ENCODE measurements around the gene RPS6KA1. TPM values are rescaled to one million over a fixed set of nuclear protein-coding genes. Genes with fewer than 3 reads are reported as not detected.
A peak's percentile ranks its signal among the peaks of the same experiment; 100 is the strongest.

The RPS6KA1 gene
- total and polyA plus RNA-seq, 2 of the 13 experiments (the other 11 are each of a cell fraction or from before 2014, with no cell fraction given), result 19.6 to 24.2 TPM

- Histone ChIP-seq H3K4me1 (ENCODE audit: insufficient read depth, low read length) (0 out of 2 replicates have a peak, but pooled peaks cover 6% of the 10 kb centered on the region), H3K4me3 (replicated peaks in 1 of 3; ENCODE audit: insufficient read depth in 1 of 3, low read depth in 2 of 3, low read length in 3 of 3) (no peak overlapping the region), H3K4me2 (ENCODE audit: low read depth, low read length) (no peak overlapping the region), H3K9ac (ENCODE audit: insufficient read depth, low read depth, low read length) (no peak overlapping the region), H3K27ac (ENCODE audit: extremely low read length, insufficient read depth, low read length) (no peak overlapping the region), H3K36me3 (replicated peaks in 1 of 2; ENCODE audit: control insufficient read depth in 1 of 2, insufficient read depth in 2 of 2, low read length in 2 of 2) (no peaks in the 10 kb centered on the region), H3K9me3 (ENCODE audit: low read length) (no peaks in the 10 kb centered on the region), H3K79me2 (ENCODE audit: insufficient read depth, low read length) (no peaks in the 10 kb centered on the region), H4K20me1 (ENCODE audit: insufficient read depth, low read length) (no peaks in the 10 kb centered on the region), H2AFZ (ENCODE audit: low read length) (no peak overlapping the region), H3K27me3 (ENCODE audit: control insufficient read depth in 1 of 2, insufficient read depth in 2 of 2, low read length in 2 of 2) (peaks cover 0 to 7% of the 10 kb centered on the region in 2 experiments; a peak in 3 of 5 replicates)
- ATAC-seq (no peak), FAIRE-seq (no peak), DNase-seq (ENCODE audit: low spot score) (no peak)
- ChIA-PET POLR2A (interaction anchor here (1.1 to 2.7 kb wide), 2 partner anchors 12 to 16 kb away, joined by 3 to 11 read pairs; no protein-coding TSS in a partner anchor), CTCF (ENCODE audit: low intra/inter-chr PET ratio, low total read pairs) (no interaction called here)
- WGBS (ENCODE audit: low lambda C conversion rate), result 43% methylated on average over 4 of the region's 4 CpGs
- no TSS peak for BruUV-seq (replicated peaks)
- in situ Hi-C loops (cut with HindIII; ENCODE audit: extremely low pct_ligation_motif_present, low pct_unique_long_range_greater_than_20kb), result no loop called here
- TF ChIP-seq JUND (CRISPR knock-in tag; IDR thresholded peaks at IDR 0.05) (no peak), ZNF121 (CRISPR knock-in tag; IDR thresholded peaks at IDR 0.05) (0 out of 2 replicates have a peak, but pooled peaks have one; percentile 30)
- intact Hi-C loops (cut with micrococcal nuclease; ENCODE audit: unreplicated experiment), result no loop called here
These were observed 12.4 kb upstream of the RPS6KA1 start for GRCh38 chr1:26516987-26517765.

GRCh38 chr1:26517766-26518049 lies 11.9 kb upstream of the RPS6KA1 start:
- FAIRE-seq (no peak), ATAC-seq (no peak), DNase-seq (ENCODE audit: low spot score) (no peak)
- CTCF ChIA-PET (ENCODE audit: low intra/inter-chr PET ratio, low total read pairs), result no interaction called here
- no peak for TF ChIP-seq RBM39 (IDR thresholded peaks at IDR 0.05; ENCODE audit: low read depth, low read length, poor library complexity, severe bottlenecking)
- TF ChIP-seq, protein P1, sequence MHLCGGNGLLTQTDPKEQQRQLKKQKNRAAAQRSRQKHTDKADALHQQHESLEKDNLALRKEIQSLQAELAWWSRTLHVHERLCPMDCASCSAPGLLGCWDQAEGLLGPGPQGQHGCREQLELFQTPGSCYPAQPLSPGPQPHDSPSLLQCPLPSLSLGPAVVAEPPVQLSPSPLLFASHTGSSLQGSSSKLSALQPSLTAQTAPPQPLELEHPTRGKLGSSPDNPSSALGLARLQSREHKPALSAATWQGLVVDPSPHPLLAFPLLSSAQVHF (CRISPR knock-in tag; IDR thresholded peaks at IDR 0.05), result no peak
- TF ChIP-seq, protein P2, sequence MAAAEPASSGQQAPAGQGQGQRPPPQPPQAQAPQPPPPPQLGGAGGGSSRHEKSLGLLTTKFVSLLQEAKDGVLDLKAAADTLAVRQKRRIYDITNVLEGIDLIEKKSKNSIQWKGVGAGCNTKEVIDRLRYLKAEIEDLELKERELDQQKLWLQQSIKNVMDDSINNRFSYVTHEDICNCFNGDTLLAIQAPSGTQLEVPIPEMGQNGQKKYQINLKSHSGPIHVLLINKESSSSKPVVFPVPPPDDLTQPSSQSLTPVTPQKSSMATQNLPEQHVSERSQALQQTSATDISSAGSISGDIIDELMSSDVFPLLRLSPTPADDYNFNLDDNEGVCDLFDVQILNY (CRISPR knock-in tag; conservative IDR thresholded peaks at IDR 0.05), result no peak
- no peak for TF ChIP-seq FOSL1 (CRISPR knock-in tag; IDR thresholded peaks at IDR 0.05; ENCODE audit: borderline replicate concordance)
- TF ChIP-seq SALL2 (CRISPR knock-in tag; IDR thresholded peaks at IDR 0.05), result no peak
- TF ChIP-seq, protein P3, sequence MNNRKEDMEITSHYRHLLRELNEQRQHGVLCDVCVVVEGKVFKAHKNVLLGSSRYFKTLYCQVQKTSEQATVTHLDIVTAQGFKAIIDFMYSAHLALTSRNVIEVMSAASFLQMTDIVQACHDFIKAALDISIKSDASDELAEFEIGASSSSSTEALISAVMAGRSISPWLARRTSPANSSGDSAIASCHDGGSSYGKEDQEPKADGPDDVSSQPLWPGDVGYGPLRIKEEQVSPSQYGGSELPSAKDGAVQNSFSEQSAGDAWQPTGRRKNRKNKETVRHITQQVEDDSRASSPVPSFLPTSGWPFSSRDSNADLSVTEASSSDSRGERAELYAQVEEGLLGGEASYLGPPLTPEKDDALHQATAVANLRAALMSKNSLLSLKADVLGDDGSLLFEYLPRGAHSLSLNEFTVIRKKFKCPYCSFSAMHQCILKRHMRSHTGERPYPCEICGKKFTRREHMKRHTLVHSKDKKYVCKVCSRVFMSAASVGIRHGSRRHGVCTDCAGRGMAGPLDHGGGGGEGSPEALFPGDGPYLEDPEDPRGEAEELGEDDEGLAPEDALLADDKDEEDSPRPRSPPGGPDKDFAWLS (CRISPR knock-in tag; IDR thresholded peaks at IDR 0.05; ENCODE audit: borderline replicate concordance), result no peak
- TF ChIP-seq, protein P4, sequence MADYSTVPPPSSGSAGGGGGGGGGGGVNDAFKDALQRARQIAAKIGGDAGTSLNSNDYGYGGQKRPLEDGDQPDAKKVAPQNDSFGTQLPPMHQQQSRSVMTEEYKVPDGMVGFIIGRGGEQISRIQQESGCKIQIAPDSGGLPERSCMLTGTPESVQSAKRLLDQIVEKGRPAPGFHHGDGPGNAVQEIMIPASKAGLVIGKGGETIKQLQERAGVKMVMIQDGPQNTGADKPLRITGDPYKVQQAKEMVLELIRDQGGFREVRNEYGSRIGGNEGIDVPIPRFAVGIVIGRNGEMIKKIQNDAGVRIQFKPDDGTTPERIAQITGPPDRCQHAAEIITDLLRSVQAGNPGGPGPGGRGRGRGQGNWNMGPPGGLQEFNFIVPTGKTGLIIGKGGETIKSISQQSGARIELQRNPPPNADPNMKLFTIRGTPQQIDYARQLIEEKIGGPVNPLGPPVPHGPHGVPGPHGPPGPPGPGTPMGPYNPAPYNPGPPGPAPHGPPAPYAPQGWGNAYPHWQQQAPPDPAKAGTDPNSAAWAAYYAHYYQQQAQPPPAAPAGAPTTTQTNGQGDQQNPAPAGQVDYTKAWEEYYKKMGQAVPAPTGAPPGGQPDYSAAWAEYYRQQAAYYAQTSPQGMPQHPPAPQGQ (CRISPR knock-in tag; IDR thresholded peaks at IDR 0.05; ENCODE audit: borderline replicate concordance), result no peak
- no peak for TF ChIP-seq WIZ (CRISPR knock-in tag; IDR thresholded peaks at IDR 0.05)
- no peak for TF ChIP-seq ZNF292 (CRISPR knock-in tag; IDR thresholded peaks at IDR 0.05; ENCODE audit: borderline replicate concordance, low read depth)
- no peak for TF ChIP-seq ETV5 (CRISPR knock-in tag; IDR thresholded peaks at IDR 0.05; ENCODE audit: borderline replicate concordance)
- Histone ChIP-seq H3K4me1 (ENCODE audit: insufficient read depth, low read length) (0 out of 2 replicates have a peak, but pooled peaks cover 6% of the 10 kb centered on the region), H3K36me3 (replicated peaks in 1 of 2; ENCODE audit: control insufficient read depth in 1 of 2, insufficient read depth in 2 of 2, low read length in 2 of 2) (no peaks in the 10 kb centered on the region), H3K27me3 (ENCODE audit: control insufficient read depth in 1 of 2, insufficient read depth in 2 of 2, low read length in 2 of 2) (peaks cover 0 to 7% of the 10 kb centered on the region in 2 experiments; a peak in 3 of 5 replicates), H3K4me2 (ENCODE audit: low read depth, low read length) (no peak overlapping the region), H4K20me1 (ENCODE audit: insufficient read depth, low read length) (no peaks in the 10 kb centered on the region), H3K27ac (ENCODE audit: extremely low read length, insufficient read depth, low read length) (no peak overlapping the region), H3K4me3 (replicated peaks in 1 of 3; ENCODE audit: insufficient read depth in 1 of 3, low read depth in 2 of 3, low read length in 3 of 3) (no peak overlapping the region), H3K79me2 (ENCODE audit: insufficient read depth, low read length) (no peaks in the 10 kb centered on the region), H3K9ac (ENCODE audit: insufficient read depth, low read depth, low read length) (no peak overlapping the region), H3K9me3 (ENCODE audit: low read length) (no peaks in the 10 kb centered on the region), H2AFZ (ENCODE audit: low read length) (no peak overlapping the region)
- BruUV-seq (replicated peaks), result no TSS peak
- in situ Hi-C loops (cut with HindIII; ENCODE audit: extremely low pct_ligation_motif_present, low pct_unique_long_range_greater_than_20kb), result no loop called here
- POLR2A ChIA-PET, result interaction anchor here (2.7 kb wide), 1 partner anchor 16 kb away, joined by 11 read pairs; no protein-coding TSS in a partner anchor
- WGBS (ENCODE audit: low lambda C conversion rate), result 13% methylated on average over 1 of the region's 1 CpG
- intact Hi-C loops (cut with micrococcal nuclease; ENCODE audit: unreplicated experiment), result no loop called here
